ENCODE data around the gene BTNL9. TPM values are rescaled to one million over a fixed set of nuclear protein-coding genes. Genes with fewer than 3 reads are reported as not detected.
"Not testable (repeated sequence)": the region's sequence is repeated elsewhere in the genome, so short reads cannot be mapped to it uniquely, and the experiment has no call there.

BTNL9 gene
- 10 to 100 TPM in 1 of 3 donors, 1 to 10 TPM in 2; 1.2 to 12.7 (median 3.2) TPM for total RNA-seq
- long read RNA-seq, donor 1, transcript BTNL9-201 (11 exons, 3,500 nt), result major isoform, 6 of 14 reads
- long read RNA-seq, donor 1, partial matches to known transcripts, result 5 of 14 reads
- long read RNA-seq, donor 1, other reads (novel, unspliced or antisense), result 2 of 14 reads
- long read RNA-seq, donor 2, result 0 reads

DNA sequence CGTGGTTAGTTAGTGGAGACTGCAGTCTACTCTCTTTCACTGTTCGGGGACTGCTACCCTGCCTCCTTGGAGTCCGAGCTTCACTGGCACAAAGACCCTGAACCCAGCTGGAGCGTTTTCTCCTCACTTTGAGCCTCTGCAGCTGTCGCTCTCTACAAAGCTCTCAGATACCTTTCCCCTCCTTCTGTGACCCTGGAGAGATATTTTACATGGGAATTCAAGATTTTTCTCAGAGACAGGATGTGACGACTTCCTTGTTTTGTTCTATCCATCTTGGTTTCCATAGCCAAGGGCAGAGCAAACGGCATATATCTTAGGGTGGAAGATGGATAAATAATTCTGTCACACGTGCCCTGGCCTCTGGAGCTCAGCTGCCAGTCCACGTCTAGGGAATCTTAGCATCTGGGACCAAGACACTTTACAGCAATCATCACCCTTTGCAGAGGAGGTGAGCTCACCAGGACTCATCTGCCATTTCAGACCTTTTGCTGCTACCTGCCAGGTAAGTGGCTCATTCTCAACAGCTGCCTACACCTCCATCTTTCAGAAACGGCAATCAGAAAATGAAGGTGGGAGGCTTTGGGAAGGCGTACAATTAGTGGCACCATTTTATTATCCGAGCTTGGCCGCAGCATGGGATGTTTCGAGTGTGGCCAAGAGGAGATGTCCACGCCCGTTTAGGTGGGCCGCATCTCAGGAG lies at the start of gene BTNL9:
Gene BTNL9, plus strand, starts transcription at position 336 of the 700 bp plus-strand sequence. CDS start 5,224 bp downstream, outside the sequence.
- TF ChIP-seq, protein P1, sequence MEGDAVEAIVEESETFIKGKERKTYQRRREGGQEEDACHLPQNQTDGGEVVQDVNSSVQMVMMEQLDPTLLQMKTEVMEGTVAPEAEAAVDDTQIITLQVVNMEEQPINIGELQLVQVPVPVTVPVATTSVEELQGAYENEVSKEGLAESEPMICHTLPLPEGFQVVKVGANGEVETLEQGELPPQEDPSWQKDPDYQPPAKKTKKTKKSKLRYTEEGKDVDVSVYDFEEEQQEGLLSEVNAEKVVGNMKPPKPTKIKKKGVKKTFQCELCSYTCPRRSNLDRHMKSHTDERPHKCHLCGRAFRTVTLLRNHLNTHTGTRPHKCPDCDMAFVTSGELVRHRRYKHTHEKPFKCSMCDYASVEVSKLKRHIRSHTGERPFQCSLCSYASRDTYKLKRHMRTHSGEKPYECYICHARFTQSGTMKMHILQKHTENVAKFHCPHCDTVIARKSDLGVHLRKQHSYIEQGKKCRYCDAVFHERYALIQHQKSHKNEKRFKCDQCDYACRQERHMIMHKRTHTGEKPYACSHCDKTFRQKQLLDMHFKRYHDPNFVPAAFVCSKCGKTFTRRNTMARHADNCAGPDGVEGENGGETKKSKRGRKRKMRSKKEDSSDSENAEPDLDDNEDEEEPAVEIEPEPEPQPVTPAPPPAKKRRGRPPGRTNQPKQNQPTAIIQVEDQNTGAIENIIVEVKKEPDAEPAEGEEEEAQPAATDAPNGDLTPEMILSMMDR (IDR thresholded peaks at IDR 0.05), result no peak
- DNase-seq (no peak), ATAC-seq (no peak)
- Histone ChIP-seq H3K36me3 (ENCODE audit: low read depth) (no peaks in the 10 kb centered on the region), H3K4me1 (ENCODE audit: low read depth) (no peaks in the 10 kb centered on the region), H3K9me3 (no peaks in the 10 kb centered on the region), H3K4me3 (no peak within 1 kb of the TSS)
- intact Hi-C loops (cut with DNase I, micrococcal nuclease), result no loop called here

DNA sequence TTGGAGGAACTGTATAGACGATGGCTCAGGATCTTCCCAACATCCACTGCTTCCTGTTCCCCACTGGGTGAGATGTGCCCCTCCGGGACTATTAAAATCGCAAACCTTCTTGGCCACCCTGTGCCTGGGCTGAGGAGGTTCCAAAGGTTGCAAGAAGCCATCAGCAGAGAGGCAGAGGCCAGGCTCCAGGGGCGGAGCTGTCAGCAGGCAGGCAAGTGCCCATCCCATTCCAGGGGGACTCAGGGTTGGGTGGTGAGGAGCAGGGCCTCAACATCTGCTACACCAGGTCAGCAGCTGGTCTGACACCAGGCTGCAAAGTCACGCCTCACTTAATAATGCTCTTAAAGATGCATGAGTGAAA lies 49.2 kb upstream of the BTNL9 start:
- no peaks in the 10 kb centered on the region for H3K9me3 ChIP-seq
- no peaks in the 10 kb centered on the region for H3K36me3 ChIP-seq (ENCODE audit: low read depth)
- H3K4me1 ChIP-seq (ENCODE audit: low read depth), result no peaks in the 10 kb centered on the region
- H3K4me3 ChIP-seq, result no peak overlapping the region
- DNase-seq (peak in 2 of 3 donors; percentile 46 to 54), ATAC-seq (peak; percentile 45)
- intact Hi-C loops (cut with DNase I, micrococcal nuclease), result no loop called here
- TF ChIP-seq, protein P1 (IDR thresholded peaks at IDR 0.05), result no peak

DNA sequence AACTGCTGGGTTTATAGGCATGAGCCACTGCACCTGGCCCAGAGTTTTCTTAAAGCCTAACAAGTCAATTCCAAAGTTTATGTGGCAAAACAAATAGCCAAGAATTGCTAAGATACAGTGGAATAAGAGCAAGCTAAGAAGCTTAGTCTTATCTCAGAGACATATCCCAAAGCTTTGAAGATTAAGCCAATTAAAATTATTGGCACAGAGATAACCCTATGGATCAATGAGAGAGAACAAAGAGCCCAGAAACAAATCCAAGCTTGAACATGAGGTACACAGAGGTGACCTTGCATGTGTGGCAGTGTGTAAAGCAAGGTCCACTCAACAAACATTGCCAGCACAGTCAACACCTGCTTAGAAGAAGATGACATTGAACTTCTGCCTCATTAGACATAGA lies 38.1 kb upstream of the BTNL9 start:
- peak; percentile 17 for ATAC-seq
- DNase-seq, result no peak
- Histone ChIP-seq H3K4me1 (ENCODE audit: low read depth) (no peaks in the 10 kb centered on the region), H3K4me3 (no peak overlapping the region), H3K36me3 (ENCODE audit: low read depth) (no peaks in the 10 kb centered on the region), H3K9me3 (no peaks in the 10 kb centered on the region)
- TF ChIP-seq, protein P1 (IDR thresholded peaks at IDR 0.05), result no peak
- intact Hi-C loops (cut with DNase I, micrococcal nuclease), result loop anchor here in 1 of 2 donors (10.0 kb wide), 1 partner anchor 57 kb away; no protein-coding TSS in a partner anchor

DNA sequence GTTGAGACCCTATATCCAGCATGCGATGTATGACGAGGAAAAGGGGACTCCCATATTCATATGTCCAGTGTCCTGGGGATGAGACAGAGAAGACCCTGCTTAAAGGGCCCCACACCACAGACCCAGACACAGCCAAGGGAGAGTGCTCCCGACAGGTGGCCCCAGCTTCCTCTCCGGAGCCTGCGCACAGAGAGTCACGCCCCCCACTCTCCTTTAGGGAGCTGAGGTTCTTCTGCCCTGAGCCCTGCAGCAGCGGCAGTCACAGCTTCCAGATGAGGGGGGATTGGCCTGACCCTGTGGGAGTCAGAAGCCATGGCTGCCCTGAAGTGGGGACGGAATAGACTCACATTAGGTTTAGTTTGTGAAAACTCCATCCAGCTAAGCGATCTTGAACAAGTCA lies 34.3 kb upstream of the BTNL9 start:
- H3K36me3 ChIP-seq (ENCODE audit: low read depth), result no peaks in the 10 kb centered on the region
- H3K9me3 ChIP-seq, result no peaks in the 10 kb centered on the region
- TF ChIP-seq, protein P1 (IDR thresholded peaks at IDR 0.05), result no peak
- H3K4me3 ChIP-seq, result no peak overlapping the region
- ATAC-seq (no peak), DNase-seq (no peak)
- intact Hi-C loops (cut with DNase I, micrococcal nuclease), result loop anchor here in 1 of 2 donors (10.0 kb wide), 1 partner anchor 61 kb away; no protein-coding TSS in a partner anchor
- no peaks in the 10 kb centered on the region for H3K4me1 ChIP-seq (ENCODE audit: low read depth)

DNA sequence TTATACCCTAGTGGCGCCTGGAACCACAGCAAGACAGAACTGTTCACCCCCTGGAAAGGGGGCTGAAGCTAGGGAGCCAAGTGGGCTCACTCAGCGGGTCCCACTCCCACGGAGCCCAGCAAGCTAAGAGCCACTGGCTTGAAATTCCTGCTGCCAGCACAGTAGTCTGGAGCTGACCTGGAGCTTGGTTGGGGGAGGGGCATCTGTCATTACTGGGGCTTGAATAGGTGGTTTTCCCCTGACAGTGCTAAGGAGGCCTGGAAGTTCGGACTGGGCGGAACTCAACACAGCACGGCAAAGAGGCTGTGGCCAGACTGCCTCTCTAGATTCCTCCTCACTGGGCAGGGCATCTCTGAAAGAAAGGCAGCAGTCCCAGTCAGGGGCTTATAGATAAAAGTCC lies 31.9 kb upstream of the BTNL9 start:
- TF ChIP-seq, protein P1 (IDR thresholded peaks at IDR 0.05), result no peak
- Histone ChIP-seq H3K4me3 (no peak overlapping the region), H3K36me3 (ENCODE audit: low read depth) (no peaks in the 10 kb centered on the region), H3K4me1 (ENCODE audit: low read depth) (no peaks in the 10 kb centered on the region), H3K9me3 (no peaks in the 10 kb centered on the region)
- no peak for DNase-seq
- intact Hi-C loops (cut with DNase I, micrococcal nuclease), result loop anchor here in 1 of 2 donors (10.0 kb wide), 1 partner anchor 63 kb away; no protein-coding TSS in a partner anchor
- no peak for ATAC-seq

DNA sequence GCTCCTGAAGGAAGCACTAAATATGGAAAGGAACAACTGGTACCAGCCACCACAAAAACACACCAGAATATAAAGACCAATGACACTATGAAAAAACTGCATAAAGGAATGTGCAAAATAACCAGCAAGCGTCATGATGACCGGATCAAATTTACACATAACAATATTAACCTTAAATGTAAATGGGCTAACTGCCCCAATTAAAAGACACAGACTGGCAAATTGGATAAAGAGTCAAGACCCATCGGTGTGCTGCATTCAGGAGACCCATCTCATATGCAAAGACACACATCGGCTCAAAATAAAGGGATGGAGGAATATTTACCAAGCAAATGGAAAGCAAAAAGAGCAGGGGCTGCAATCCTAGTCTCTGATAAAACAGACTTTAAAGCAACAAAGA lies 30.0 kb upstream of the BTNL9 start:
- H3K4me3 ChIP-seq; H3K4me1 ChIP-seq (ENCODE audit: low read depth); intact Hi-C loops (cut with DNase I, micrococcal nuclease); H3K9me3 ChIP-seq; DNase-seq; ATAC-seq; H3K36me3 ChIP-seq (ENCODE audit: low read depth): not testable (repeated sequence)

DNA sequence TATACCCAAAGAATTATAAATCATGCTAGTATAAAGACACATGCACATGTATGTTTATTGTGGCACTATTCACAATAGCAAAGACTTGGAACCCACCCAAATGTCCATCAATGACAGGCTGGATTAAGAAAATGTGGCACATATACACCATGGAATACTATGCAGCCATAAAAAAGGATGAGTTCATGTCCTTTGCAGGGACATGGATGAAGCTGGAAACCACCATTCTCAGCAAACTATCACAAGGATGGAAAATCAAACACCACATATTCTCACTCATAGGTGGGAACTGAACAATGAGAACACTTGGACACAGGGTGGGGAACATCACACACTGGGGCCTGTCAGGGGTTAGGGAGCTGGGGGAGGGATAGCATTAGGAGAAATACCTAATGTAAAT lies 25.4 kb upstream of the BTNL9 start:
- DNase-seq; H3K4me3 ChIP-seq; ATAC-seq; H3K36me3 ChIP-seq (ENCODE audit: low read depth); H3K9me3 ChIP-seq; intact Hi-C loops (cut with DNase I, micrococcal nuclease); H3K4me1 ChIP-seq (ENCODE audit: low read depth): not testable (repeated sequence)

DNA sequence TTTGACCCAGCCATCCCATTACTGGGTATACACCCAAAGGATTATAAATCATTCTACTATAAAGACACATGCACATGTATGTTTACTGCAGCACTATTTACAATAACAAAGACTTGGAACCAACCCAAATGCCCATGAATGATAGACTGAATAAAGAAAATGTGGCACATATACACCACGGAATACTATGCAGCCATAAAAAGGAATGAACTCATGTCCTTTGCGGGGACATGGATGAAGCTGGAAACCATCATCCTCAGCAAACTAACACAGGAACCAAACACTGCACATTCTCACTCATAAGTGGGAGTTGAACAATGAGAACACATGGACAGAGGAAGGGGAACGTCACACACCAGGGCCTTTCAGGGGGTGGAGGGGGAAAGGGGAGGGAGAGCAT lies 22.6 kb upstream of the BTNL9 start:
- DNase-seq; H3K36me3 ChIP-seq (ENCODE audit: low read depth); ATAC-seq; H3K4me1 ChIP-seq (ENCODE audit: low read depth); intact Hi-C loops (cut with DNase I, micrococcal nuclease); H3K4me3 ChIP-seq: not testable (repeated sequence)
- peaks cover 12% of the 10 kb centered on the region for H3K9me3 ChIP-seq

Data from mucosa of descending colon (tissue), 3 donors.